IPS-18a (cell line): ENCODE results near the gene ARHGEF4.

ENCODE experiments used
- H3K27ac ChIP-seq: one replicate; pipeline ENCODE4 v1.5.1; 2013; ENCODE audit warnings: low read length
- H3K27me3 ChIP-seq: one replicate; pipeline ENCODE4 v1.6.1; 2013; ENCODE audit warnings: mild to moderate bottlenecking, low read length; ENCODE audit not compliant: control insufficient read depth, insufficient read depth
- H3K36me3 ChIP-seq: one replicate; pipeline ENCODE4 v1.6.1; 2013; ENCODE audit warnings: low read depth, low read length; ENCODE audit not compliant: control insufficient read depth
- H3K4me1 ChIP-seq: one replicate; pipeline ENCODE4 v1.6.1; 2013; ENCODE audit warnings: low read depth, low read length; ENCODE audit not compliant: control insufficient read depth
- H3K4me3 ChIP-seq: one replicate; pipeline ENCODE4 v1.5.1; 2013; ENCODE audit warnings: low read length
- H3K9ac ChIP-seq: one replicate; pipeline ENCODE4 v1.6.1; 2013; ENCODE audit warnings: mild to moderate bottlenecking, low read length, moderate library complexity
- H3K9me3 ChIP-seq: one replicate; pipeline ENCODE4 v1.6.1; 2013; ENCODE audit warnings: low read depth, low read length; ENCODE audit not compliant: control insufficient read depth

The ARHGEF4 gene

DNA sequence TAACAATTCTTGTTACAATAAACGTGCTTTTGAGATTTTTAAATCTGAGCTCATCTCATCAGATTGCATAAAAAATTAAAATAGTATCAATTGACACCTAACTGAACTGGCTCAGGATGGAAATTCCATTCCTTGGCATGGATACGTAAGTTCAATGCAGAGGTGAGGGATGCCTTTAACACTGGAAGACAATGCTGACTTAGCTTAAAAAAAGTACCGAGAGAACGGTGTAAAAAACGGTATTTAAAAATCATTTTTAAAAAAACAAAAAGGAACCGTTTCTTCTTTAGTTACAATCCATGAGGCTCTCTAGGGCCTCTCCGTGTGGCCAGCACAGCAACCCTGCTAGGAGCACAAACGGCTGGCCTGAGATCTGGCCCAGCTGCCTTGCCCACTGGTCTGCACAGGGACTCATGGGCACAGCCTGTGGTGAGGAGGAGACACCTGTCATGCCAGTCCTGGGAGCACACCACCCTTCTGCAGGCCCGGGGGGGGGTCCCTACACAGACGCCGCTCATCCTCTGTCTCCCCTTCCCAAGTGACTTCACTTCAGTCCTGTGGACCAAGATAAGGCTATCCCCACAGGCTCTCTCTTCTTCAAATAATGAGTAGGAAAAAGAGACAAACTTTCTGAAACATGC is 211.3 kb downstream of the ARHGEF4 start:
- Histone ChIP-seq H3K36me3 (peaks cover 48% of the 10 kb centered on the region), H3K9ac (no peak overlapping the region), H3K27me3 (no peaks in the 10 kb centered on the region), H3K4me3 (no peak overlapping the region), H3K4me1 (no peaks in the 10 kb centered on the region), H3K9me3 (no peaks in the 10 kb centered on the region), H3K27ac (no peak overlapping the region)

DNA sequence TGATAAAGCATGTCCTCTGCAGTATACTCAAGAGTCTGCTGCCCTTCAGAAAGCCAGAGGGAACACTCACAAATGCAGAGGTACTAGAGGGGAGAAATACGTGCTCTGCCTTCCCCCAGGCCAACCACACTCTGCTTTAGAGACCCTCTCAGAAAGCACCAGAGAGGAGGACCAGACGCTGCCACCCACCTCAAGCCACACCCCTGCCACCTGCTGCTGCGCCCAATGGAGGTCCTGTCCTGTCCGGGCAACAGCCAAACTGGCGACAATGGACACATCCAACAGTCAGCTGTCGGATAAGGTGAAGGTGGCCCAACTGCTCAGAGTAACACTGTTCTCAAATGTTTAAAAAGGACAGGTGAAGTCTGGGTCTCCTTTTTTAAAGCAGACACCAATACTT is 211.9 kb downstream of the ARHGEF4 start:
- Histone ChIP-seq H3K4me3 (no peak overlapping the region), H3K9ac (no peak overlapping the region), H3K27ac (no peak overlapping the region), H3K36me3 (peaks cover 54% of the 10 kb centered on the region), H3K9me3 (no peaks in the 10 kb centered on the region), H3K27me3 (no peaks in the 10 kb centered on the region), H3K4me1 (no peaks in the 10 kb centered on the region)

DNA sequence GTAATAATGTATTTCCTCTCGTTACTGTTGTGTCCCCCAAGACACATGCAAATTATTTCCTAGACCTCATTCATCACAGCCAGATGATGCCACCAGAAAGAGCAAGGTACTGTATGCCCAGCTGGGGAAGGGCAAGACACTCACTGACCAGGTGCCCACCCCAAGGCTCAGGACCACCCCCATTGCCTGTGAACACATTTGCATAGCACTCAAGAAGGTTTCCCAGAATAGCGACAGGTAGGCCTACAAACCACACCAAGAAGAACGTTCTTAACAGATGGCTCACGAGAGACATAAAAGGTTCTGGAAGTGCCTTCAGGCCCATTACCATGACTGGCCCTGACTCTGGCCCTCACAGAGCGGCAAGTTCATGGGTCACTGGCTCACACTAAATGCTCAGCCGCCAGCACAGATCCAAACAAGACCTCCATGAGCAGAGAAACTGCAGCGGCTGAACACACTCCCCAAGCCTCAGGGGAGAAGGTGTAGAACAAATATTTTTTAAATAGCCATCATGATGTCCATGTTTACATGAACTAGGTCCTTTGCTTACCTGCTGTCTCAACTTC is 212.5 kb downstream of the ARHGEF4 start:
- peaks cover 56% of the 10 kb centered on the region for H3K36me3 ChIP-seq
- no peaks in the 10 kb centered on the region for H3K9me3 ChIP-seq
- no peak overlapping the region for H3K4me3 ChIP-seq
- H3K27me3 ChIP-seq, result no peaks in the 10 kb centered on the region
- H3K9ac ChIP-seq, result no peak overlapping the region
- no peaks in the 10 kb centered on the region for H3K4me1 ChIP-seq
- no peak overlapping the region for H3K27ac ChIP-seq

DNA sequence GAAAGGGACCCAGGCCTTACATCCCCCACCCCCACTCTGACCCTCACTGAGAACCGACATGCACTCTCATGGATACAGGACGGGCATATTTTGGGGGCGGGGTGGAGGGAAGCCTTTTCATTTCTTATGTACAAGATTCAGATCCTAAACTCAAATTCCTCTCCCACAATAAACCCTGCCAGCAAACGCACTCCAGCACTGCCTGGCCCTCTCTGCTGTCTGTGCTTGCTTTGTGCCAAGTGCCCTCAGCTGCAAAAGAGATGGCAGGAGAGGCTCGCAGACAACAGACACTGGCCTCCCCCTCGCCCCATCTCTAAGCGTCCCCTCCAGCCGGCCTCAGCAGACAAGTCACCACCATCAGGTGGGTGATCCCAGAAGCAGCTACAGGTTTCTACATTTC is 214.2 kb downstream of the ARHGEF4 start:
- no peaks in the 10 kb centered on the region for H3K4me1 ChIP-seq
- no peak overlapping the region for H3K27ac ChIP-seq
- no peaks in the 10 kb centered on the region for H3K27me3 ChIP-seq
- no peak overlapping the region for H3K9ac ChIP-seq
- peaks cover 73% of the 10 kb centered on the region for H3K36me3 ChIP-seq
- H3K9me3 ChIP-seq, result no peaks in the 10 kb centered on the region
- H3K4me3 ChIP-seq, result no peak overlapping the region

DNA sequence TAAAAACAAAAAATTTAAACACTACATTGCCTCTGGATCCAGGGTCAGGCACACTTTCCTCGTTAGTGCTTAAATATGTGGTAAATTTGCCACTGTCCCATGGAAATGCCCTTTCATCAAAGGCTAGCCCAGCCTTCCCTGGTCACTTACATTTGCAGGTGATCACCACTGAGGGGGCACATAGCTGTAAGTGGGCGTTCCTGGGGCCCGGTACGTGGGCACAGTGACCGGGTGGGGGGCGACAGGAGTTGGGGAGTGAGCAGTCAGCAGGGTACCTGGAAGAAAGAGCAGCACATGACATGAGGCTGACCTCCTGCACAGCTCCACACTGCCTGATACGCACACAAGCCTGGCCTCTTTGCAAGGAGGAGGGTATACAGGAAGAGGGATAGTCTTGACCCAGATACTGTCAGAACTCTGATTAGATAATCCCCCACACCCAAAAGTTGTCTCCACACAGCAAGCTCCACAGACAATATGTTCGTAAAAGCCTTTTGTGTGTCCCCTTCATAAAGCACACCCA is 216.1 kb downstream of the ARHGEF4 start:
- H3K4me1 ChIP-seq, result no peaks in the 10 kb centered on the region
- no peak overlapping the region for H3K27ac ChIP-seq
- no peaks in the 10 kb centered on the region for H3K9me3 ChIP-seq
- H3K27me3 ChIP-seq, result no peaks in the 10 kb centered on the region
- no peak overlapping the region for H3K9ac ChIP-seq
- peaks cover 80% of the 10 kb centered on the region for H3K36me3 ChIP-seq
- H3K4me3 ChIP-seq, result no peak overlapping the region

DNA sequence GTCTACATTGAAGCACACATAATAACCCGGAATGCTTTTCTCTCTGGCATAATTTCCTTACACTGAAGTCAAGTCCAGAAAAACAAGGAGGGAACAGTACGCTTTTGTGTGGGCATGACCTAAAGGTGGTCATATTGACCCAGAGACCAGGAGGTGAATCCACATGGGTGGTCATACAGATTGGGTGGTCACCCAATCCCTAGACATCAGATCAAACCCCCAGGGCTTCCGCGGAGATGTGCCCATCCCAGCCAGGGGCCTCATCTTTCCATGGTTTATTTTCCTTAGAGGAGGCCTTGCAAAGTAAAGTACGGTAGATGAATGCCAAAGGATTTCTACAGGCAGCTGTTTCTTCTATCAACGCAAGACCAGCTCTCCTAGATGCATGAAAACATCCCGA is 217.8 kb downstream of the ARHGEF4 start:
- no peak overlapping the region for H3K9ac ChIP-seq
- H3K9me3 ChIP-seq, result no peaks in the 10 kb centered on the region
- no peaks in the 10 kb centered on the region for H3K4me1 ChIP-seq
- H3K4me3 ChIP-seq, result no peak overlapping the region
- peaks cover 76% of the 10 kb centered on the region for H3K36me3 ChIP-seq
- H3K27ac ChIP-seq, result no peak overlapping the region
- H3K27me3 ChIP-seq, result no peaks in the 10 kb centered on the region

DNA sequence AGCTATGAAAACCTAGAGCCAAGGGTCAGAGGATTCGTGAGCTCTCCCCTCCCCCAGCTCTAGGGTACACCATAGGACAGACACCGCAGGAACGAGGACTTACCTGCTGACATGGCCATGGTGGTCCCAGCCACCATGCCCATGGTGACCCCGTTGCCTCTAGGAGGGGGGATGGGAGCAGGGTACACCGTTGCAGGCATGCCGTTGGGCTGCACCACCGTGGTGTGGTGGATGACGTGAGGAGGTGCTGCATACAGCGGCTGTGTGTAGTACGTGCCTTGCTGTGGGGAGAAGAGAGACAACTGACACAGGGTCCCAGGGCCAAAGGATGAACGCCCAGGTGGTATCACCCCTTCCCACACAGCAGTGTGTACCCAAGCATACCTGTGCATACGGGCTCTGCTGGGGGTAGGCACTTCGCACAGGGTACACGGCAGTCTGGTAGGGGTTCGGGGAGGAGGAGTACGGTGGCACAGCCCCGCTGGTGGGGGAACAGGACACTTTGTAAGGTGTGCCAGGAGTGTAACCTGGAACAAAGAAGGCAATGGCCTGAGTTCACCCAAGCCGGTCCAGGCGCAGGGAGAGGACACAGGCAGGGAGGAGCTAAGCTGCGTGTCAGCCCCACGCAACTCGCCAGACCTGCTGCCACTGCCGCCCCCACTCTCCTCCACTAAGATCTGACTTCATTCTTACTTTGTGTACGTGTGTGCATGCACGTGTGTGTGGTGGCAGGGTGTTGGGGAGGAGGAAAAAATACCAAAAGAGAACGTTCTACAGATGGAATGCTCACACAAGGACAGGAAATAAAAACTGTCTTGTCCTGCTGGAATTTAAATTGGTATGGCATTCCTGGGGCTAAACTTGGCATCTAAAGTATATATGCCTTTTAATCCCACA is 218.7 kb downstream of the ARHGEF4 start:
- H3K27ac ChIP-seq, result no peak overlapping the region
- H3K4me3 ChIP-seq, result no peak overlapping the region
- H3K27me3 ChIP-seq, result no peaks in the 10 kb centered on the region
- H3K9ac ChIP-seq, result no peak overlapping the region
- H3K4me1 ChIP-seq, result no peaks in the 10 kb centered on the region
- peaks cover 67% of the 10 kb centered on the region for H3K36me3 ChIP-seq
- no peaks in the 10 kb centered on the region for H3K9me3 ChIP-seq

DNA sequence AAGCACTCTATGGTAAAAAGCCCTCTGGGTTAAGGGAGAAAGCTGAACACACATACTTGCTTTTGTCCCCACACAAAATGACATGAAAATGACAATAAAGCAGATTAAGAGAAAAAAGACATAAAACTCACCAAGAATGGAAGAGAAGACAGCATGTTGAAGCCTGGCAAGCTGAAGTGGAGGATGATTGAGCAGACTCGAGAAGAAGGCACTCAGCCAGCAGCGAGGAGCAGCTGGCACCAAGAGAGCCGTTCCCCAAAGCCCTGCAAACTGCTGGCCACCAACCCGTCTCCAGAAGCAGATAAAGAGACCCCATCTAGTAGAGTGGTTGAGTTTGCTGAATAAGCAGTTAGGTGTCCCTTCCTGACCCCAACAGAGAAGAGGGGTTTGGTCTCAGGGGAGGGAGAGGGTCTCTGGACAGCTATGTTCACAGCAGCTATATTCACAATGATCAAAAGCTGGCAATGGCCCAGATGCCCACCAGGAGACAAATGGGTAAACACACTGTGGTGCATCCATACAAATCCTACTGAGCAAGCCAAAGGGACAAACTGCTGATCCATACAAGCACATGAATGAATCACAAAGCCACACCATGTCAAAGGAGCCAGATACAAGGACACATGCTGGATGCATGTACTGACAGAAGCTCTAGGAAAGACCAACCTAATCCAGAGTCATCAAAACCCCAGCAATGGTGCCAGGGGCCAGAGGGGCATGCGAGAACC is 219.7 kb downstream of the ARHGEF4 start:
- Histone ChIP-seq H3K9me3 (no peaks in the 10 kb centered on the region), H3K4me3 (no peak overlapping the region), H3K27me3 (no peaks in the 10 kb centered on the region), H3K27ac (no peak overlapping the region), H3K4me1 (no peaks in the 10 kb centered on the region), H3K9ac (no peak overlapping the region), H3K36me3 (peaks cover 62% of the 10 kb centered on the region)

DNA sequence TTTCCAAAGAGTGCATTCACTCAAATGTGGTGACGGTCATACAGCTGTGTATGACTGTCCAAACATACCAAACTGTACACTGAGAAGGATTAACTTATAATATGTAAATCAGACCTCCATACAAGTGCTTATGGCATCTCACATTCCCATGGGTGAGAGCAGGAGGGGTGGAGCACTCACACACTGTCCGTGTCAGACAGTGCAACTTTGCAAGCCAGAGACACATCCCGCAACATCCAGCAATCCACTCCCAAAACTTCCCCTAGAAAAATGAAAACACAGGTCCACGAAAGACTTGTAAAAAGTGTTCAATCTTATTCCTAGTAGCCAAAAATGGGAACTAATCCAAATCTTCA is 220.2 kb downstream of the ARHGEF4 start:
- Histone ChIP-seq H3K36me3 (peaks cover 57% of the 10 kb centered on the region), H3K27ac (no peak overlapping the region), H3K4me3 (no peak overlapping the region), H3K9ac (no peak overlapping the region), H3K27me3 (no peaks in the 10 kb centered on the region), H3K9me3 (no peaks in the 10 kb centered on the region), H3K4me1 (no peaks in the 10 kb centered on the region)

DNA sequence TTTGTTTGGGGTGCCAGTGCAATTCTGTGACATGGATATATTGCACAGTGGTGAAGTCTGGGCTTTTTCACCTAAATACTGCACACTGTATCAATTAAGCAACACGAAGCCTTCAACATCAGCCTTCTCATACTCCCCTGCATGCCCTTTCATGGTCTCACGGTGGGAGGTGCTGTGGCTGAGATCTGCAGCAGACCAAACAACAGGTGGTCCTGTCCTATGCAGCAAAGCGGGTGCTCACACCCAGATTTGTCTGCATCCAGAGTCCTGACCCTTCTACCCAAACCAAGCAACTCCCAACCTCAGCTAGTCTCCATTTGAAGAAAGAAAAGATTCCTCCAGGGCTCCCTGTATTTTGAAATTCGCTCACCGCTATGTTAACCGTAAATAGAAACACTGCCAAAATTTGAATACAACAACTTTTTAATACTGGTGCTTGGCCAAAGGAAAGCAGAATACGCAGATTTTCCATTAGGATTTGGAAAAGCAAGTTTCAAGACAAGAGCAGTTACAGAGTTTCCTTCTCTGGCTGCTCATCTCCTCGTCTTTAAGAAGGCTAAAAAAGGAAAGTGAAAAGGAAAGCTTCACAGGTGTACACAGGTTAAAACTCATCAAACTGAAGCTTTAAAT is 221.6 kb downstream of the ARHGEF4 start:
- Histone ChIP-seq H3K9ac (no peak overlapping the region), H3K9me3 (no peaks in the 10 kb centered on the region), H3K27ac (no peak overlapping the region), H3K27me3 (no peaks in the 10 kb centered on the region), H3K4me1 (no peaks in the 10 kb centered on the region), H3K4me3 (no peak overlapping the region), H3K36me3 (peaks cover 53% of the 10 kb centered on the region)

DNA sequence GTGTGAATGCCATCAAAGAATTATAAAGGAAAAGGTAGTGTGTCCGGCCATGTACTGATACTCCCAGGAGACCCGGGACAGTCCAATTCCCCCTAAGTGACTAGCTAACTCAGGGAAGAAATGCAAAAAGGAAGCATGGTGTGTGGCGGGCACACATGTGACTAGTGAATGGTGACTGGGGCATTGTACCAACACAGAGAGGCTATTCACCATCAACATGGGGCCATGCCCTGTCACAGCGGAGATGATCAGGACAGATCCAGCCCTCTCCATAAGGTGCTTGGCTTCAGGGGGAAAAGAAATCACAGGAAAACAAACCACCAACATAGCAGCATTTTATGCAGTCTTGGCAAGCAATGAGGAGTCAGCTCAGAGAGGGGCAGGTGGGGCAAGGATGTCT is 222.2 kb downstream of the ARHGEF4 start:
- H3K27ac ChIP-seq, result no peak overlapping the region
- no peaks in the 10 kb centered on the region for H3K27me3 ChIP-seq
- no peak overlapping the region for H3K4me3 ChIP-seq
- peaks cover 51% of the 10 kb centered on the region for H3K36me3 ChIP-seq
- H3K9ac ChIP-seq, result no peak overlapping the region
- no peaks in the 10 kb centered on the region for H3K4me1 ChIP-seq
- no peaks in the 10 kb centered on the region for H3K9me3 ChIP-seq
